Osteoblast (primary cell): ENCODE results near the gene MEP1B. TPM values are rescaled to one million over a fixed set of nuclear protein-coding genes. Genes with fewer than 3 reads are reported as not detected.

Source experiments
- DNase-seq: peaks from one replicate; pipeline ENCODE4 v3.0.0; 2011; ENCODE audit warnings: low spot score, mixed read lengths; ENCODE audit not compliant: insufficient read length; ENCODE audit errors: missing footprints
- H2AFZ ChIP-seq: 2 replicates; pipeline ENCODE4 v1.6.0; 2011; ENCODE audit warnings: mild to moderate bottlenecking, low read length
- H3K27ac ChIP-seq: 2 replicates; pipeline ENCODE4 v1.5.1; 2011; ENCODE audit warnings: mild to moderate bottlenecking, low read depth, low read length, moderate library complexity
- H3K27me3 ChIP-seq: 2 replicates; pipeline ENCODE4 v1.6.0; 2012; ENCODE audit warnings: mild to moderate bottlenecking, control low read depth, inconsistent platforms, low read length, moderate library complexity; ENCODE audit not compliant: insufficient read depth
- H3K36me3 ChIP-seq: 2 replicates; pipeline ENCODE4 v1.5.1; 2011; ENCODE audit warnings: mild to moderate bottlenecking, low read length, control low read depth, moderate library complexity; ENCODE audit not compliant: insufficient read depth
- H3K4me1 ChIP-seq: 2 replicates; pipeline ENCODE4 v1.5.1; 2011; ENCODE audit warnings: mild to moderate bottlenecking, low read length, control low read depth, moderate library complexity; ENCODE audit not compliant: insufficient read depth
- H3K4me2 ChIP-seq: 2 replicates; pipeline ENCODE4 v1.6.0; 2011; ENCODE audit warnings: mild to moderate bottlenecking, low read length; ENCODE audit not compliant: insufficient read depth
- H3K4me3 ChIP-seq: fragments of 200-600 bp; sonication (generic); 3 replicates; pipeline ENCODE4 v1.5.1; 2012; ENCODE audit warnings: mild to moderate bottlenecking, low read length, inconsistent platforms; ENCODE audit not compliant: insufficient read depth
- H3K79me2 ChIP-seq: 2 replicates; pipeline ENCODE4 v1.6.0; 2012; ENCODE audit warnings: mild to moderate bottlenecking, low read length, control low read depth, inconsistent platforms; ENCODE audit not compliant: insufficient read depth
- H3K9me3 ChIP-seq: 2 replicates; pipeline ENCODE4 v1.5.1; 2011; ENCODE audit warnings: low read depth, low read length, control low read depth
- H4K20me1 ChIP-seq: 2 replicates; pipeline ENCODE4 v1.6.0; 2012; ENCODE audit warnings: mild to moderate bottlenecking, low read length, control low read depth; ENCODE audit not compliant: insufficient read depth
- CTCF ChIP-seq: IDR thresholded peaks from 2 replicates; pipeline ENCODE4 v1.5.1; 2011; ENCODE audit warnings: mild to moderate bottlenecking, low read depth, low read length, moderate library complexity; ENCODE audit errors: extremely low read depth
- total RNA-seq: library from RNA; depleted of rRNA; stranded (reverse); fragments of >200 nt; gene quantifications from 2 replicates; pipeline ENCODE4 v1.2.3, GENCODE V29; 2012

MEP1B gene
- total RNA-seq, 1 donor: not detected

DNA sequence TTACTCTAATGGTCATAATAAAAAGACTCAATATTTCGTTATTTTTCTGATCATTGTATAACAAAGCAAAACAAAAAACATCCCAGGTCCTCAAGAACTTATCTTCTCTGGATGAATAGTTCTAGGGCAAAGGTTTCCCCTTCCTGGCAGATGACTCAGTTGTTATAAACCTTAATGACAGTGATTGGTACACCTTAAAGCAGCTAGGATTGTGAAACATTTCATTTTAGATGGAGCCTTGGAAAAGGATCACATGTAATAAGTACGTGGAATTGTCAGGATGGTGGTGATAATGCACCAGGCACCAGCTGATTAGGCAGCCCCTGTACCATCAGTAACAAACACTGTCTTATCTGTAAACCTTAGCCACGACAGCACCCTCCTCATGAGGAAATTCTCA lies 47.2 kb downstream of the MEP1B start:
- Histone ChIP-seq H3K9me3 (no peaks in the 10 kb centered on the region), H3K27me3 (no peaks in the 10 kb centered on the region), H3K4me2 (no peak overlapping the region), H3K79me2 (no peaks in the 10 kb centered on the region), H2AFZ (no peak overlapping the region), H4K20me1 (no peaks in the 10 kb centered on the region), H3K4me3 (no peak overlapping the region), H3K4me1 (no peaks in the 10 kb centered on the region), H3K27ac (no peak overlapping the region), H3K36me3 (no peaks in the 10 kb centered on the region)
- TF ChIP-seq CTCF: no peak
- DNase-seq: no peak

DNA sequence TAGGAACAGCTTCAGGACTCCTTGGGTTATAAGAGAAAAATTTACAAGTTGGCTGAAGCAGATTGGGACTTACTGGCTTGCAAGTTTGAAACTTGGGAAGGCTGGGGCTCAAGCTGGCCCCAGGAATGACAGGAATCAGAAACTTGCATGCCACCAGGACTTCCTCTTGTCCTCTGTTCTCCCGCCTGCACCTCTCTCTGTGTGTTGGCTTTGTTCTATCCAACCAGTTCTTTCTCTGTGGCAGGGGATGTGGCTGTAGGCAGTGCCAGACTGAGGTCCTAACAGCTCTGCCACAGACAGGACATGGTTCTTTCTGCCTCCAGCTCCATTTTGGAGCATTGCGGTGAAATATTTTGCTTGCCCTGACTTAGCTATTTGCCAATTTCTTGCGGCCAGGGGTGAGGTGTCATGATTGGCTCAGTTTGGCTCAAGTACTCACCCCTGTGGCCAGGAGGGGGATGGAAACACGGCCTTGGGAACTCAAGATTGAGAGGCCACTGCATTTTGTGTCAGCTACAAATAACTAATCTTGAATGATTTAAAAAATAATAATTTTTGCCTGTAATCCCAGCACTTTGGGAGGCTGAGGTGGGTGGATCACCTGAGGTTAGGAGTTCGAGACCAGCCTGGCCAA lies 48.9 kb downstream of the MEP1B start:
- no peak for TF ChIP-seq CTCF
- H3K4me3 ChIP-seq: no peak overlapping the region
- no peaks in the 10 kb centered on the region for H3K4me1 ChIP-seq
- H2AFZ ChIP-seq: no peak overlapping the region
- no peaks in the 10 kb centered on the region for H3K9me3 ChIP-seq
- no peak overlapping the region for H3K27ac ChIP-seq
- no peaks in the 10 kb centered on the region for H4K20me1 ChIP-seq
- H3K36me3 ChIP-seq: no peaks in the 10 kb centered on the region
- H3K4me2 ChIP-seq: no peak overlapping the region
- no peaks in the 10 kb centered on the region for H3K79me2 ChIP-seq
- no peaks in the 10 kb centered on the region for H3K27me3 ChIP-seq
- DNase-seq: no peak

- Histone ChIP-seq H3K9me3 (no peaks in the 10 kb centered on the region), H3K4me2 (no peak overlapping the region), H3K79me2 (no peaks in the 10 kb centered on the region), H4K20me1 (no peaks in the 10 kb centered on the region), H3K4me1 (no peaks in the 10 kb centered on the region), H3K27ac (no peak overlapping the region), H3K36me3 (no peaks in the 10 kb centered on the region), H3K4me3 (no peak overlapping the region), H2AFZ (no peak overlapping the region), H3K27me3 (no peaks in the 10 kb centered on the region)
- no peak for DNase-seq
- no peak for TF ChIP-seq CTCF
These were observed 52.6 kb downstream of the MEP1B start for GRCh38 chr18:32242395-32242794.

GRCh38 chr18:32243358-32243757 lies 53.5 kb downstream of the MEP1B start:
- DNase-seq: no peak
- H3K27me3 ChIP-seq: no peaks in the 10 kb centered on the region
- no peaks in the 10 kb centered on the region for H3K4me1 ChIP-seq
- H2AFZ ChIP-seq: no peak overlapping the region
- no peak overlapping the region for H3K4me3 ChIP-seq
- no peaks in the 10 kb centered on the region for H3K9me3 ChIP-seq
- H3K79me2 ChIP-seq: no peaks in the 10 kb centered on the region
- no peaks in the 10 kb centered on the region for H4K20me1 ChIP-seq
- H3K27ac ChIP-seq: no peak overlapping the region
- no peak overlapping the region for H3K4me2 ChIP-seq
- no peak for TF ChIP-seq CTCF
- H3K36me3 ChIP-seq: no peaks in the 10 kb centered on the region
